HG03469 (cell line): Measurements from ENCODE around the gene SCARF2.

Experiments
- ATAC-seq: cut with Tn5 transposase; IDR thresholded peaks from one replicate; pipeline ENCODE4 v1.9.1; 2021; ENCODE audit warnings: mild to moderate bottlenecking, moderate library complexity, moderate number of reproducible peaks; ENCODE audit not compliant: unreplicated experiment

SCARF2 gene

GRCh38 chr22:20441631-20442484, 4.2 kb upstream of the SCARF2 start:
- no peak for ATAC-seq

- ATAC-seq = no peak
These were observed 3.3 kb upstream of the SCARF2 start for GRCh38 chr22:20440637-20441591.

DNA sequence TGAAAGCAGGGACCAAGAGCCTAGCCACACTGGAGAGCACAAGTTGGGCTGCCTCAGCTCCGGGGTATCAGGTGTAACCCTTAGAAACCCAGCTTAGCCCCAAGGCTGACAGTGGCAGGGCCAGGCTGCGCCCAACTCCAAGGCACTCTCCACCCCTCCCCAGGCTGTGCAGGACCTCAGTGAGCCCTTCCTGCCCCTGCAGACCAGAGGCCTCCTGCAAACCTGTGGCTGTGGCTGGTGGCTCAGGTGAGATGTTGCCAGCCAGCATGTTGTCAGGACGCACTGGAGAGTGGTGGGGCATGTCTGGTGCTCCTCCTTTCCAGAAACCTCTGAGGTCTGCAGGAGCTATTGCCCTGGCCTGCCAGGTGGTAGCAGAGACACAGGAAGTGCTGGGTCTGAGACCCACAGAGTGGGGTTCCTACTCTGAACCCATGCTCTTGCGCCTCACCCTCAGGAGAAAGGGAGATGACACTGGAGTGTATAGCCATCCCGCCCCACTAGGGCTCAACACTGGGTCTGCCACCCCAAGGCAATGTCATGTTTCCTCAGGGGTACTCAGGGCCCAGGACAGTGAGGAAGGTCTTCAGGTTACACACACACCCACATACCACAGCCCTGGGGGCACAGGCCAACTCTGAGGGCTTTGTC, 2.4 kb upstream of the SCARF2 start:
- ATAC-seq = no peak

- ATAC-seq = no peak
These were observed 1.9 kb upstream of the SCARF2 start for GRCh38 chr22:20439556-20439927.

GRCh38 chr22:20438678-20439492, 1.3 kb upstream of the SCARF2 start:
- no peak for ATAC-seq

- no peak for ATAC-seq
These were observed 727 bp upstream of the SCARF2 start for GRCh38 chr22:20438427-20438677.

DNA sequence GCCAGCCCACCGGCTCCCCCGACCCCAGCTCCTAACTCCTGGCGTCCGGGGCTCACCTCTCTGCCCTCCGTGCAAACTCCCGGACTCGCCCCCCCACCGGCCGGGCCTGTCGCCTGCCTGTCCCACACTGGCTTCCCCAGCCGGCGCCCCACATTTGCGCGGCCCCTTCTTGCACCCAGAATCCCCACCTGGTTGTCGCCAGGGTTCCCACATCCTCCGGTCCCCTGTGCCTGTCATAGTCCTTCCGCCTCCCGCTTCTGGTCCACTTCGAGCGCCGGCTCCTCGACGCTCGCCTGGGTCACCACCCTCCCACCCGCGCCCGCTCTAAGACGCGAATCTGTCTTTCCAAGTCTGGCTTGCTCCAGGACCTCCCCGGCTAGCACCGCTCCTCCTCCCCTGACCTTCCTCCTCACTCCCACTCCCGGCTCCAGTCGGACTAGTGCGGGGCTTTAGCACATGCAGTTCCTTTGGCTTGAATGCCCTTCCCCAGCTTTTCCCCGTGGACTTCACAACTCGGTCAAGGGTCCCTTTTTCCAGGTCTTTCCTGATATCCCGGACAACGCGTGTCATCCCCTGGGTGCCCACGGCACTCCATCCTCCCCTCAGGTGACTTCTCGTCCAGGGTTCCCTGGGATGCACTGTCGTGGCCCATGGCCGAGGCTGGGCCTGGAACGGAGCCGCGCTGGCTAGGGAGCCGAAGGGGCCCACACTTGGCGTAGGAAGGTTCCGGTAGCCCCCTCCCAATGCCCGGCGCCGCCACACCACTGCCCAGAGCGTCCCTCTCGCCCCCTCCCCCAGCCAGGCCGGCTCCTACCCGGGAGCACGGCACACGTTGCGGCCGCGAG, 635 bp downstream of the SCARF2 start:
- no peak for ATAC-seq

- ATAC-seq = no peak
These were observed 1.3 kb downstream of the SCARF2 start for GRCh38 chr22:20436307-20436767.

DNA sequence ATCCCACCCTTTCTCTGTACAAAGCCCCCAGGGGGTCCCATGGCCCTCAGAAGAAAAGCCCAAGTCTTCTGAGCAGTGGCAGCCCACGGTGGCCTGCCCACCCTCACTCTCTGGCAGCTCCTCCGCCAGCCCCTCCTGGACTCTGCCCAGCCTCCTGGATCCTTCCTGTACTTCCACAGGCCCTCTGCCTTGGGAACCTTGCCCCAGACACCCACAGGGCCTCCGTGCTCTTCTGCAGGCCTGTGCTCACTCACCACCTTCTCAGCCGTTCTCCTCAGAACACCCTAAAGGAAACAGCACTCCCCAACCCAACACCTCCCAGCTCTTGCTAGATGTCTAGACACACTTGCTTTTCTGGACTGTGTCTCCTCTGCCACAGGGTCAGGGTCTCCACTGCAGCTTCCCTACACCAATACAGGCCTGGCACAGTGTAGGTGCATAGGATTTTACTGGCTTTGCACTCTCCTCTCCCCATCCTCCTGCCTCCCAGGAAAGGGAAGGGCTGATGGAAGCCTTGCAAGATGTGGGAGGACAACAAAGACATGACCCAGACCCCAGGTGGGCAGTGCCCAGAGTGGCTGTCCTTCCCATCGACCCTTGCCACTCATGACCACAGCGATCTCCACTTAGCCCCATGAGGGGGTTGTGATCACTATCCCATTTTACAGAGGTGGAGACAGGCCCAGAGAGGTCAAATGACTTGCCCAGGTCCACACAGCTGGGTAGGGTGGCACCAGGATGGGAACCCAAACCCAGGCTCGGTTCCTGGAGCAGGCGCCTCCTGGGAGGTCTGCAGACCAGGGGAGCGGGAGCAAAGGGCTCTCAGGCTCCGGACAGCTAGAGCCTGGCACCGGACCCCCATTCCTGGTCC, 2.0 kb downstream of the SCARF2 start:
- no peak for ATAC-seq

DNA sequence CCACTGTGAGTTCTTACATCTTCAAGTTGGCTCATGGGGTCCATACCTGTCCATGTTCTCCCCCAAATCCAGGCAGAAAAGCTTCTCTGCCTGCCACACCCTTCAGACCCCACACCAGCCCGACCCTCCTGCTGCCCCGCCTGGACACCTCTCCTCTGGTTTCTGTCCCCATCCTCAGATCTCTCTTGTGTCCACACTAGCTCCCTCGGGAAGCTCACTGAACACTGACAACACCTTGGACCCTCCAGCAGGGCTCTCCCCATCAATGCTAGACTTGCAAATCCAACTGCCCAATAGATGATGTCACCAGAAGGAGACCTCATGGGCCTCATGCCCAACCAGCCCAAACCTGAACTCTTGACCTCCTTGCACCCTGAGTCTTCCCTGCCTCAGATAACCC, 2.9 kb downstream of the SCARF2 start:
- ATAC-seq = no peak

DNA sequence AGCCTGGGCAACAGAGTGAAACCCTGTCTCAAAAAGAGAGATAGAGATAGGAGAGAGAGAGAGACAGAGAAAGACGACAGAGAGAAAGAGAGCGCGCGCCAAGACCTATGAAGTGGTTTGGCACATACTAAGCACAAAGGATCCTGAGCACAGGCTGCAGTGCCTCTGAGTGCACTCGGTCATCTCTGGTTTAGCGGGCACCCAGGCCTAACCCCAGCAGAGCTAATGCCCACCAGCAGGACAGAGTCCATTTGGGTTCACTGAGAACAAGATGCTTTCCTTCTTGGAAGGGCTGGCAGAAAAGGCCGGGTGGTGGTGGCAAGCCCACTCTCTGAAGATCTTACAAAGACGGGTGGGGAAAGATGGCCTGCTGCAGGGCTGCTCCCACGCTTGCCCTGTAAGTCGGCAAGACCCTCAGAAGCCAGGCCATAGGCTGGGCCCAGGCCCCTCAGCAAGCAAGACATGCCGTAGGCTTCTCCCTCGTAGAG, 3.3 kb downstream of the SCARF2 start:
- ATAC-seq = no peak

DNA sequence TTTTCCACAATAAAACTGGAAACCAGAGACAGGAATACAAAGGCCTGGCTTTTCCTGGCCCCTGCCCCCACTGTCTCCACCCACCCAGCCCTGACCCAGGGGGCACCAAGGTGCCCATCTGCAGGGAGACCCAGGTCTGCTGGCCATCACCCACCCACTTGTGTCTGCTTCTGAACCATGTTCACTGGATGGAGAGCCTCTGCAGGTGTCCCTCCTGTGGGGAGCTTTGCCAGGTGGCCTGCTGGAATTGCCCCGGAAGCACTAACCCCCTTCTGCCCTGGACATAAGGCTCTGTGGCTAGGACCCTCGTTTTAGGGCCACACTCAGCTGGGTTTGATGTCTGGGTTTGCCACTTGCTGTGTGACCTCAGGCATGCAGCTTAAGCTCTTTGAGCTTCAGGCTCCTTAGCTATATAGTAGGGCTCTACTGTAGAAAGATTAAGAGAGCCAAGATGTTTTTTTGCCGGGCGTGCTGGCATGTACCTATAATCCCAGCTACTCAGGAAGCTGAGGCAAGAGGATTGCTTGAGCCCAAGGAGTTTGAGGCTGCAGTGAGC, 3.9 kb downstream of the SCARF2 start:
- ATAC-seq = no peak

GRCh38 chr22:20433191-20433590, 4.4 kb downstream of the SCARF2 start:
- no peak for ATAC-seq

- ATAC-seq = no peak
These were observed 5.4 kb downstream of the SCARF2 start for GRCh38 chr22:20432244-20432686.

GRCh38 chr22:20431511-20432192, 6.0 kb downstream of the SCARF2 start:
- ATAC-seq = no peak

- ATAC-seq = no peak
These were observed 6.7 kb downstream of the SCARF2 start for GRCh38 chr22:20430720-20431510.
